OCI-LY1 (cell line): ENCODE results near the gene SLC25A38.

Source experiments
- H2AFZ ChIP-seq: fragments of 200-600 bp; sonication (generic), shearing (Covaris generic); 2 replicates; pipeline ENCODE4 v1.6.0; 2014; ENCODE audit warnings: antibody characterized with exemption, mild to moderate bottlenecking, low read length
- H3F3A ChIP-seq: fragments of 200-600 bp; sonication (generic), shearing (Covaris generic); 2 replicates; pipeline ENCODE4 v1.6.0; 2014; ENCODE audit warnings: mild to moderate bottlenecking, antibody characterized with exemption, low read length, moderate library complexity; ENCODE audit not compliant: insufficient read depth
- H3K27ac ChIP-seq: fragments of 200-600 bp; sonication (generic); 2 replicates; pipeline ENCODE4 v1.5.1; 2014; ENCODE audit warnings: low read length, mixed run types, mild to moderate bottlenecking, low read depth; ENCODE audit not compliant: poor library complexity, severe bottlenecking
- H3K27me3 ChIP-seq: fragments of 200-600 bp; sonication (generic); 2 replicates; pipeline ENCODE4 v1.6.0; 2014; ENCODE audit warnings: antibody characterized with exemption, mild to moderate bottlenecking, low read length, moderate library complexity; ENCODE audit not compliant: insufficient read depth
- H3K36me3 ChIP-seq: fragments of 200-600 bp; sonication (generic); 2 replicates; pipeline ENCODE4 v1.6.1; 2014; ENCODE audit warnings: mild to moderate bottlenecking, antibody characterized with exemption, low read length, moderate library complexity, mixed read lengths; ENCODE audit not compliant: insufficient read depth
- H3K4me1 ChIP-seq: fragments of 200-600 bp; sonication (generic); 2 replicates; pipeline ENCODE4 v1.5.1; 2014; ENCODE audit warnings: mild to moderate bottlenecking, low read length, moderate library complexity; ENCODE audit not compliant: insufficient read depth, severe bottlenecking
- H3K4me2 ChIP-seq: fragments of 200-600 bp; sonication (generic), shearing (Covaris generic); 2 replicates; pipeline ENCODE4 v1.6.1; 2014; ENCODE audit warnings: low read length
- H3K4me3 ChIP-seq: fragments of 200-600 bp; sonication (generic); 2 replicates; pipeline ENCODE4 v1.5.1; 2014; ENCODE audit warnings: low read length, low read depth, mild to moderate bottlenecking, mixed read lengths; ENCODE audit not compliant: poor library complexity, severe bottlenecking
- H3K79me2 ChIP-seq: fragments of 200-600 bp; shearing (Covaris generic); 2 replicates; pipeline ENCODE4 v1.6.1; 2016; ENCODE audit warnings: mixed run types, low read length, mixed read lengths; ENCODE audit not compliant: insufficient read depth
- H3K9ac ChIP-seq: fragments of 200-600 bp; sonication (generic), shearing (Covaris generic); 2 replicates; pipeline ENCODE4 v1.6.1; 2014; ENCODE audit warnings: mild to moderate bottlenecking, low read length, mixed read lengths
- H3K9me2 ChIP-seq: fragments of 200-600 bp; sonication (generic), shearing (Covaris generic); 2 replicates; pipeline ENCODE4 v1.6.1; 2014; ENCODE audit warnings: low read depth, mild to moderate bottlenecking, low read length, mixed read lengths
- H3K9me3 ChIP-seq: fragments of 200-600 bp; shearing (Covaris generic); 2 replicates; pipeline ENCODE4 v1.6.1; 2014; ENCODE audit warnings: low read length, mixed read lengths
- H4K20me1 ChIP-seq: fragments of 200-600 bp; sonication (generic), shearing (Covaris generic); 2 replicates; pipeline ENCODE4 v1.6.0; 2016; ENCODE audit warnings: mild to moderate bottlenecking, low read length; ENCODE audit not compliant: insufficient read depth
- EZH2 ChIP-seq: fragments of 200-600 bp; sonication (generic), shearing (Covaris generic); IDR thresholded peaks from 2 replicates; pipeline ENCODE4 v1.8.0; 2017; ENCODE audit warnings: borderline replicate concordance, mixed run types, mild to moderate bottlenecking, antibody characterized with exemption, low read length, moderate library complexity, mixed read lengths
- TF ChIP-seq, protein P1 (sequence below): fragments of 200-600 bp; sonication (generic), shearing (Covaris generic); IDR thresholded peaks from 2 replicates; pipeline ENCODE4 v1.5.1; 2017; ENCODE audit warnings: mild to moderate bottlenecking, antibody characterized with exemption, low read length, moderate library complexity, mixed read lengths

The SLC25A38 gene

DNA sequence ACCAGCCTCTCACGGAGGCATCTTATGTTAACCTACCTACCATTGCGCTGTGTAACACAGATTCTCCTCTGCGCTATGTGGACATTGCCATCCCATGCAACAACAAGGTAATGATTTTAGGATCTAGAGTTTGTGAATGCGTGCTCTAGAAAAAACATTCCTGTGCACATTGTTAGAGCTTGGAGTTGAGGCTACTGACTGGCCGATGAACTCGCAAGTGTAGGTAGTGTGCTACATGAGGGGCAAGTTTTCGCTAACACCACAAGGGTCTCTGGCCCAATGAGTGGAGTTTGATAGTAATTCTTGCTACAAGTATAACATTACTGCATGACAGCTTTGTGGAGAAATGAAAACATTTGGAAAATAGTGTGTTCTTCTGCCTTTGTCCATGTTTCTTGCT, 27.7 kb downstream of the SLC25A38 start:
- no peaks in the 10 kb centered on the region for H3K27me3 ChIP-seq
- no peak overlapping the region for H3K4me3 ChIP-seq
- H3K9ac ChIP-seq = no peak overlapping the region
- TF ChIP-seq, protein P1, sequence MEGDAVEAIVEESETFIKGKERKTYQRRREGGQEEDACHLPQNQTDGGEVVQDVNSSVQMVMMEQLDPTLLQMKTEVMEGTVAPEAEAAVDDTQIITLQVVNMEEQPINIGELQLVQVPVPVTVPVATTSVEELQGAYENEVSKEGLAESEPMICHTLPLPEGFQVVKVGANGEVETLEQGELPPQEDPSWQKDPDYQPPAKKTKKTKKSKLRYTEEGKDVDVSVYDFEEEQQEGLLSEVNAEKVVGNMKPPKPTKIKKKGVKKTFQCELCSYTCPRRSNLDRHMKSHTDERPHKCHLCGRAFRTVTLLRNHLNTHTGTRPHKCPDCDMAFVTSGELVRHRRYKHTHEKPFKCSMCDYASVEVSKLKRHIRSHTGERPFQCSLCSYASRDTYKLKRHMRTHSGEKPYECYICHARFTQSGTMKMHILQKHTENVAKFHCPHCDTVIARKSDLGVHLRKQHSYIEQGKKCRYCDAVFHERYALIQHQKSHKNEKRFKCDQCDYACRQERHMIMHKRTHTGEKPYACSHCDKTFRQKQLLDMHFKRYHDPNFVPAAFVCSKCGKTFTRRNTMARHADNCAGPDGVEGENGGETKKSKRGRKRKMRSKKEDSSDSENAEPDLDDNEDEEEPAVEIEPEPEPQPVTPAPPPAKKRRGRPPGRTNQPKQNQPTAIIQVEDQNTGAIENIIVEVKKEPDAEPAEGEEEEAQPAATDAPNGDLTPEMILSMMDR = no peak
- TF ChIP-seq EZH2 = no peak
- H3K9me2 ChIP-seq = no peaks in the 10 kb centered on the region
- peaks cover 80% of the 10 kb centered on the region for H3K36me3 ChIP-seq
- no peak overlapping the region for H3K27ac ChIP-seq
- peaks cover 4% of the 10 kb centered on the region; the same call in 1 of the 2 replicates for H3F3A ChIP-seq
- peaks cover 17% of the 10 kb centered on the region for H3K79me2 ChIP-seq
- 0 out of 2 replicates have a peak, but pooled peaks cover 3% of the 10 kb centered on the region for H4K20me1 ChIP-seq
- no peaks in the 10 kb centered on the region for H3K9me3 ChIP-seq
- peaks cover 33% of the 10 kb centered on the region for H3K4me1 ChIP-seq
- no peak overlapping the region for H2AFZ ChIP-seq
- no peak overlapping the region for H3K4me2 ChIP-seq

DNA sequence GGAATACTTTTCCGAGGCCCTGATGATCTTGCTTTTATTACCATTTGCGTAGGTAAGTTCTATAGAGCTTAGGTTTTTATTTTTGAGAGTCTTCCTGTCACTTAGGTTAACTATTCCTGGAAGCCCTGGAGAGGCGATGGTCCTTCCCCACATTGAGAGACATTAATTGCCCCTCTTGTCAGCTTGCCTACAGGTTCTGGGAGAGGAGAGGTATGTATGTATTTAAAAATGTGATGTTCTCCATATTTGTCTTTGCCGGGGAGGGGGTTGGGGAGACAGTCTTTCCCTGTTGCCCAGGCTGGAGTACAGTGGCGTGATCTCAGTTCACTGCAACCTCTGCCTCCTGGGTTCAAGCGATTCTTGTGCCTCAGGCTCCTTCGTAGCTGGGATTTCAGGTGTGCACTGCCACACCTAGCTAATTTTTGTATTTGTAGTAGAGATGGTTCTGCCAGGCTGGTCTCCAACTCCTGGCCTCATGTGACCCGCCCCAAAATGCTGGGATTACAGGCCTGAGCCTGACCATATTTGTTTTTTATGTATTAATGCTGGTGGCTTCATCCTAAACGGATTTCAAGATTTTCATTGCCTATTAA, 29.6 kb downstream of the SLC25A38 start:
- Histone ChIP-seq H4K20me1 (0 out of 2 replicates have a peak, but pooled peaks cover 3% of the 10 kb centered on the region), H3K79me2 (peaks cover 8% of the 10 kb centered on the region), H3F3A (peaks cover 4% of the 10 kb centered on the region; the same call in 1 of the 2 replicates), H3K4me2 (no peak overlapping the region), H3K9me3 (no peaks in the 10 kb centered on the region), H3K4me1 (peaks cover 26% of the 10 kb centered on the region), H3K9me2 (no peaks in the 10 kb centered on the region), H3K4me3 (no peak overlapping the region), H2AFZ (no peak overlapping the region), H3K27ac (no peak overlapping the region), H3K9ac (no peak overlapping the region), H3K27me3 (no peaks in the 10 kb centered on the region), H3K36me3 (peaks cover 71% of the 10 kb centered on the region)
- TF ChIP-seq, protein P1 = no peak
- TF ChIP-seq EZH2 = no peak

DNA sequence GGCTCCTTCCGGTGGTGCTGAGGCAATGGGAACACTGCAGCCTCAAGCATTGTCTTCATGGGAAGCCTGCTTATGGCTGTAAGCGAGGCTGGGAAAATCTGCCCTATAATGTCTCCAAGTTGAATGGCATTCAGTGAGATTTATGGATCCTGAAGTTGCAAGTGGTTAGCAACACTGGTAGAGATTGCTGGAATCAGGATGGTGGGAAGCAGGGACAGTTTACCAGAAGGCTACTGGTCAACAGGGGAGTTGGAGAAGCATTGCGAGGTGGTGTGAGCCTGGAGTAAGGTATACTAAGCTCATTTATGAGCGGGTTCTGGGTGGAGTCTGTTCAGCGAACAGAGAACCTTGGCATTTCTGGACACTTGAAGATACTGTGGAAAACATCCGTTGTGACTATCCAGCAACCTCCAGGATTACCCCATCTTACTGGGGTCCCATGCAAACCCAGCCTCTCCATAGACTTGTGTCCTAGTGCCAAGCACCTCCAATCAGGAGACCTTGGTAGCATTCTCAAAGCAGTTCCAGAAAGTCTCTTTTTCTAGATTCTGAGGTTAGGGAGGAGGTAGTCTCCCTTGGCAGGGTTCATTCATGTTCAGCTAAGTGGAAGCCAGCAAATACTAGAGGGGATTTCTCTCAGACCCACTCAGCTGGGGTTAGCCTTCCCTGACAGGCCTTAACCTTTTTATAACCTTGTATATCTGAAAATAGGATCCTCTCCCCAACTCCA, 30.7 kb downstream of the SLC25A38 start:
- no peaks in the 10 kb centered on the region for H3K27me3 ChIP-seq
- H3K4me3 ChIP-seq = no peak overlapping the region
- no peak overlapping the region for H3K9ac ChIP-seq
- H3K36me3 ChIP-seq = peaks cover 60% of the 10 kb centered on the region
- no peaks in the 10 kb centered on the region for H4K20me1 ChIP-seq
- no peaks in the 10 kb centered on the region for H3K79me2 ChIP-seq
- H3K4me1 ChIP-seq = peaks cover 16% of the 10 kb centered on the region
- no peaks in the 10 kb centered on the region for H3K9me2 ChIP-seq
- TF ChIP-seq EZH2 = no peak
- TF ChIP-seq, protein P1 = no peak
- no peak overlapping the region for H3K4me2 ChIP-seq
- H3F3A ChIP-seq = peaks cover 4% of the 10 kb centered on the region; the same call in 1 of the 2 replicates
- H3K9me3 ChIP-seq = no peaks in the 10 kb centered on the region
- H3K27ac ChIP-seq = peak overlapping the region; percentile 28
- no peak overlapping the region for H2AFZ ChIP-seq
